Lower lobe of right lung (tissue), 2 donors: ENCODE data around the gene RTN1. TPM values are rescaled to one million over a fixed set of nuclear protein-coding genes. Genes with fewer than 3 reads are reported as not detected.

ENCODE experiments used
- ATAC-seq, 2 donors: fragments of 200-7000 bp; cut with Tn5 transposase; one replicate each; pipeline ENCODE4 v1.9.1; 2020 to 2022; ENCODE audit warnings: mild to moderate bottlenecking in 2 of 2, moderate library complexity in 2 of 2
- DNase-seq: peaks from one replicate; pipeline ENCODE4 v3.0.0-alpha.2; 2020
- H3K27ac ChIP-seq: fragments of 200-600 bp; one replicate; pipeline ENCODE4 v1.8.0; 2022
- H3K27me3 ChIP-seq: fragments of 200-600 bp; one replicate; pipeline ENCODE4 v1.8.0; 2022; ENCODE audit warnings: low read depth
- H3K36me3 ChIP-seq: fragments of 200-600 bp; one replicate; pipeline ENCODE4 v1.8.0; 2022; ENCODE audit warnings: mild to moderate bottlenecking
- H3K4me1 ChIP-seq: fragments of 200-600 bp; one replicate; pipeline ENCODE4 v1.8.0; 2022
- H3K4me3 ChIP-seq: fragments of 200-600 bp; one replicate; pipeline ENCODE4 v1.8.0; 2022; ENCODE audit warnings: mild to moderate bottlenecking
- H3K9me3 ChIP-seq: fragments of 200-600 bp; one replicate; pipeline ENCODE4 v1.8.0; 2022
- CTCF ChIP-seq: fragments of 200-600 bp; IDR thresholded peaks from one replicate; pipeline ENCODE4 v1.8.0; 2022; ENCODE audit warnings: antibody characterized with exemption, mild to moderate bottlenecking
- intact Hi-C: fragments of 100-400 bp; cut with DNase I; formaldehyde crosslinking; loops from one replicate; pipeline ENCODE4 v1.11.0; 2022
- total RNA-seq: library from RNA; stranded (reverse); fragmentation: NEBNext Ultra II Directional; extraction: Animal tissue kit (Norgen Biotek cat#: 25700); gene quantifications from one replicate; pipeline ENCODE4 v1.2.1, GENCODE V29; 2021
- donor health status: DM: no; HTN: yes; CAD: no; lungs with severe emphysema.

The RTN1 gene
- total RNA-seq, 1 donor from 2014 or later = 18.2 TPM

- Histone ChIP-seq H3K27me3 (no peaks in the 10 kb centered on the region), H3K27ac (no peak overlapping the region), H3K4me3 (no peak overlapping the region), H3K36me3 (no peaks in the 10 kb centered on the region), H3K4me1 (no peaks in the 10 kb centered on the region), H3K9me3 (no peaks in the 10 kb centered on the region)
- ATAC-seq (no peak), DNase-seq (no peak)
- intact Hi-C loops = no loop called here
- TF ChIP-seq CTCF = no peak
Measured at GRCh38 chr14:59707778-59708561, 162.6 kb downstream of the RTN1 start.

- Histone ChIP-seq H3K27ac (no peak overlapping the region), H3K27me3 (no peaks in the 10 kb centered on the region), H3K36me3 (no peaks in the 10 kb centered on the region), H3K4me3 (no peak overlapping the region), H3K9me3 (no peaks in the 10 kb centered on the region), H3K4me1 (no peaks in the 10 kb centered on the region)
- ATAC-seq = no peak
- DNase-seq = no peak
- intact Hi-C loops = no loop called here
- no peak for TF ChIP-seq CTCF
Measured at GRCh38 chr14:59705866-59706265, 164.7 kb downstream of the RTN1 start.

- no peak overlapping the region for H3K4me3 ChIP-seq
- no peaks in the 10 kb centered on the region for H3K27me3 ChIP-seq
- no peaks in the 10 kb centered on the region for H3K9me3 ChIP-seq
- H3K36me3 ChIP-seq = no peaks in the 10 kb centered on the region
- no peak overlapping the region for H3K27ac ChIP-seq
- ATAC-seq = no peak
- no peak for TF ChIP-seq CTCF
- intact Hi-C loops = no loop called here
- H3K4me1 ChIP-seq = no peaks in the 10 kb centered on the region
- DNase-seq = no peak
Measured at GRCh38 chr14:59705245-59705644, 165.3 kb downstream of the RTN1 start.

- Histone ChIP-seq H3K4me3 (no peak overlapping the region), H3K36me3 (no peaks in the 10 kb centered on the region), H3K27ac (no peak overlapping the region), H3K27me3 (no peaks in the 10 kb centered on the region), H3K4me1 (no peaks in the 10 kb centered on the region), H3K9me3 (no peaks in the 10 kb centered on the region)
- DNase-seq = no peak
- ATAC-seq = no peak
- no peak for TF ChIP-seq CTCF
- intact Hi-C loops = no loop called here
Measured at GRCh38 chr14:59704054-59704645, 166.4 kb downstream of the RTN1 start.

GRCh38 chr14:59699442-59699841 is 171.1 kb downstream of the RTN1 start:
- Histone ChIP-seq H3K4me3 (no peak overlapping the region), H3K27me3 (no peaks in the 10 kb centered on the region), H3K9me3 (no peaks in the 10 kb centered on the region), H3K27ac (no peak overlapping the region), H3K36me3 (no peaks in the 10 kb centered on the region), H3K4me1 (no peaks in the 10 kb centered on the region)
- intact Hi-C loops = no loop called here
- DNase-seq (no peak), ATAC-seq (no peak)
- no peak for TF ChIP-seq CTCF
